Osteoblast (primary cell): ENCODE data around the gene TMEM108. TPM values are rescaled to one million over a fixed set of nuclear protein-coding genes. Genes with fewer than 3 reads are reported as not detected.

Experiments
- DNase-seq: peaks from one replicate; pipeline ENCODE4 v3.0.0; 2011; ENCODE audit warnings: low spot score, mixed read lengths; ENCODE audit not compliant: insufficient read length; ENCODE audit errors: missing footprints
- H2AFZ ChIP-seq: 2 replicates; pipeline ENCODE4 v1.6.0; 2011; ENCODE audit warnings: mild to moderate bottlenecking, low read length
- H3K27ac ChIP-seq: 2 replicates; pipeline ENCODE4 v1.5.1; 2011; ENCODE audit warnings: mild to moderate bottlenecking, low read depth, low read length, moderate library complexity
- H3K27me3 ChIP-seq: 2 replicates; pipeline ENCODE4 v1.6.0; 2012; ENCODE audit warnings: mild to moderate bottlenecking, control low read depth, inconsistent platforms, low read length, moderate library complexity; ENCODE audit not compliant: insufficient read depth
- H3K36me3 ChIP-seq: 2 replicates; pipeline ENCODE4 v1.5.1; 2011; ENCODE audit warnings: mild to moderate bottlenecking, low read length, control low read depth, moderate library complexity; ENCODE audit not compliant: insufficient read depth
- H3K4me1 ChIP-seq: 2 replicates; pipeline ENCODE4 v1.5.1; 2011; ENCODE audit warnings: mild to moderate bottlenecking, low read length, control low read depth, moderate library complexity; ENCODE audit not compliant: insufficient read depth
- H3K4me2 ChIP-seq: 2 replicates; pipeline ENCODE4 v1.6.0; 2011; ENCODE audit warnings: mild to moderate bottlenecking, low read length; ENCODE audit not compliant: insufficient read depth
- H3K4me3 ChIP-seq: fragments of 200-600 bp; sonication (generic); 3 replicates; pipeline ENCODE4 v1.5.1; 2012; ENCODE audit warnings: mild to moderate bottlenecking, low read length, inconsistent platforms; ENCODE audit not compliant: insufficient read depth
- H3K79me2 ChIP-seq: 2 replicates; pipeline ENCODE4 v1.6.0; 2012; ENCODE audit warnings: mild to moderate bottlenecking, low read length, control low read depth, inconsistent platforms; ENCODE audit not compliant: insufficient read depth
- H3K9me3 ChIP-seq: 2 replicates; pipeline ENCODE4 v1.5.1; 2011; ENCODE audit warnings: low read depth, low read length, control low read depth
- H4K20me1 ChIP-seq: 2 replicates; pipeline ENCODE4 v1.6.0; 2012; ENCODE audit warnings: mild to moderate bottlenecking, low read length, control low read depth; ENCODE audit not compliant: insufficient read depth
- total RNA-seq: library from RNA; depleted of rRNA; stranded (reverse); fragments of >200 nt; gene quantifications from 2 replicates; pipeline ENCODE4 v1.2.3, GENCODE V29; 2012
- TF ChIP-seq, protein P1 (sequence below): IDR thresholded peaks from 2 replicates; pipeline ENCODE4 v1.5.1; 2011; ENCODE audit warnings: mild to moderate bottlenecking, low read depth, low read length, moderate library complexity; ENCODE audit errors: extremely low read depth

Gene TMEM108
- total RNA-seq, 1 donor = 0.36 TPM

DNA sequence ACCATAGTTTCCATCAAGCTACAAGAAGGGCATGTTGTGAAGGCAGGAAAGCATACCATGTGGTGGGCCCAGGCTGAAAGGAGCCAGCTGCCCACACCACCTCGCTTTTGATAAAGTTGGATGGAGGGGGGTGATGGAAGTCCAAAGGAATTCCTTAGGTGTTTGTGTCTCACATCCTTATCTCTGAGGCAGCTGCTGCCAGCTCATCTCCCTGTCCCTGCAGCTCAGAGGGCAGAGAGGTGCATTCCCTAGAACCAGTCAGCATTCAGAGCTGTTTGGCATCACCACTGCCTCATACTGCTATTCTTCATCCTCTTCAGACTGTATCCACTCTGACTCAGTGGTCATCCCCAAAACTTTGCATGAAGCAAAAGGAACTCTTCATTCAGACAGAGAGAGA lies 220.2 kb downstream of the TMEM108 start:
- no peak for DNase-seq
- Histone ChIP-seq H3K79me2 (no peaks in the 10 kb centered on the region), H3K4me2 (no peak overlapping the region), H3K27me3 (peaks cover 4% of the 10 kb centered on the region), H3K4me1 (peaks cover 14% of the 10 kb centered on the region), H3K36me3 (no peaks in the 10 kb centered on the region), H3K4me3 (no peak overlapping the region), H3K27ac (no peak overlapping the region), H3K9me3 (no peaks in the 10 kb centered on the region), H4K20me1 (no peaks in the 10 kb centered on the region), H2AFZ (no peak overlapping the region)
- TF ChIP-seq, protein P1, sequence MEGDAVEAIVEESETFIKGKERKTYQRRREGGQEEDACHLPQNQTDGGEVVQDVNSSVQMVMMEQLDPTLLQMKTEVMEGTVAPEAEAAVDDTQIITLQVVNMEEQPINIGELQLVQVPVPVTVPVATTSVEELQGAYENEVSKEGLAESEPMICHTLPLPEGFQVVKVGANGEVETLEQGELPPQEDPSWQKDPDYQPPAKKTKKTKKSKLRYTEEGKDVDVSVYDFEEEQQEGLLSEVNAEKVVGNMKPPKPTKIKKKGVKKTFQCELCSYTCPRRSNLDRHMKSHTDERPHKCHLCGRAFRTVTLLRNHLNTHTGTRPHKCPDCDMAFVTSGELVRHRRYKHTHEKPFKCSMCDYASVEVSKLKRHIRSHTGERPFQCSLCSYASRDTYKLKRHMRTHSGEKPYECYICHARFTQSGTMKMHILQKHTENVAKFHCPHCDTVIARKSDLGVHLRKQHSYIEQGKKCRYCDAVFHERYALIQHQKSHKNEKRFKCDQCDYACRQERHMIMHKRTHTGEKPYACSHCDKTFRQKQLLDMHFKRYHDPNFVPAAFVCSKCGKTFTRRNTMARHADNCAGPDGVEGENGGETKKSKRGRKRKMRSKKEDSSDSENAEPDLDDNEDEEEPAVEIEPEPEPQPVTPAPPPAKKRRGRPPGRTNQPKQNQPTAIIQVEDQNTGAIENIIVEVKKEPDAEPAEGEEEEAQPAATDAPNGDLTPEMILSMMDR = no peak

DNA sequence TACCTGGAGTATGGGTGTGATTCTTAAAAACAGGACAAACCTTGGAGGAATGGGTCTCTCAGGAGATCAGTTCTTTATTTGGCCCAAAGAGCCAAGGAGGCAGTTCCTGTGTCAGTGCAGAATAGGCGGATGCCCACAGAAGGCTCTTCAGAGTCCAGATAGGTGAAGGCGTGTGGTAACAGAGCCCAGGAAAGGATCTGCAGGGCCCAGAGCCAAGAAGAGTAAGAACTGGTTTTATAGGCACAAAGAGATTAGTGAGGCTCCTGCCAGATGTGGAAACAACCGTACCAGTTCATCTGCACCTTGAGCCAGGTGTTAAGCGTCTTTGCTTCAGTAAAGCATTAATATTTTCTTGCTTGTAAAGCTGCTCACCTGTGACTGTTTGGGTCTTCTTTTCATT lies 221.6 kb downstream of the TMEM108 start:
- Histone ChIP-seq H4K20me1 (no peaks in the 10 kb centered on the region), H3K4me3 (no peak overlapping the region), H2AFZ (no peak overlapping the region), H3K4me1 (peaks cover 14% of the 10 kb centered on the region), H3K27me3 (peaks cover 14% of the 10 kb centered on the region), H3K79me2 (no peaks in the 10 kb centered on the region), H3K4me2 (no peak overlapping the region), H3K27ac (no peak overlapping the region), H3K9me3 (no peaks in the 10 kb centered on the region), H3K36me3 (no peaks in the 10 kb centered on the region)
- no peak for DNase-seq
- TF ChIP-seq, protein P1 = no peak

DNA sequence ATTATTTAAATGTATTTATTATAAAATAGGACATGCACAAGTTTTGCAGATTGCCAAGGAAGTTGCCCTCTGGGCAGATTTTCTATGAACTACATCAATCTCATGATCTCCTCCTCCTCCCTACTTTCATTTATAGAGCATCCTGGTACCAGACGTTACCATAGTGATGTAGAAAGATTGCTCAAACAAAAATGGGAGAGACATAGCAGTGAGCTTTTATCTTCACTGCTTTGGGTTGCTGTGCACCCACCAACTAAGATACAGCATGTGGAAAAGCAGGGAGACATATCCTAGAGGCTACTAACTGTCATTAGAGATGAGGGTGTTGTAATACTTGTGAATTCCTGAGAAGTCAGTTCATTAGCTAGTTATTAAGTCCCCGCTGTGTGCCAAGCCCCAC lies 224.1 kb downstream of the TMEM108 start:
- Histone ChIP-seq H3K9me3 (no peaks in the 10 kb centered on the region), H3K79me2 (no peaks in the 10 kb centered on the region), H3K27ac (no peak overlapping the region), H3K27me3 (peaks cover 17% of the 10 kb centered on the region), H2AFZ (no peak overlapping the region), H3K4me2 (no peak overlapping the region), H4K20me1 (no peaks in the 10 kb centered on the region), H3K4me1 (peaks cover 9% of the 10 kb centered on the region), H3K36me3 (no peaks in the 10 kb centered on the region), H3K4me3 (no peak overlapping the region)
- DNase-seq = no peak
- TF ChIP-seq, protein P1 = no peak

DNA sequence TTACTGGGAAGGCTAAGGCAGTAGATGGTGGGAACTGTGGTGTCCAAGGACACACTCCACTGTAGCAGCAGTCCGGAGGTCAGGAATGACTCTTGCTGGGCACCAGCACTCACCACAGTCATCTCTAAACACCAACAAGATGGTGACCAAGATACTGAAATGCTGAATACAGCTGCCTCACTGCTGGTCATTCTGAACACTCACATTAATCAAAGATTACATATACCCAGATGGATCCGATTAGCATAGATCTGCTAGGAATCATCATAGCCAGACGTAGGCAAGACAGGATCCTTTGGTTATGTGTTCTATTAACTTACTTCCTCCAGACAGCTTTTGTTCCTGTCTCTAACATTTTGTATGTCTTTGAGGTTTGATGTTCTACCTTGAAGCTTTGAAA lies 226.7 kb downstream of the TMEM108 start:
- Histone ChIP-seq H3K79me2 (no peaks in the 10 kb centered on the region), H3K4me3 (no peak overlapping the region), H3K27me3 (peaks cover 20% of the 10 kb centered on the region), H2AFZ (no peak overlapping the region), H4K20me1 (no peaks in the 10 kb centered on the region), H3K4me2 (no peak overlapping the region), H3K4me1 (no peaks in the 10 kb centered on the region), H3K9me3 (no peaks in the 10 kb centered on the region), H3K36me3 (no peaks in the 10 kb centered on the region), H3K27ac (no peak overlapping the region)
- TF ChIP-seq, protein P1 = no peak
- DNase-seq = no peak
